Mucosa of descending colon (tissue), 3 donors: Measurements from ENCODE around the gene RCN1. TPM values are rescaled to one million over a fixed set of nuclear protein-coding genes. Genes with fewer than 3 reads are reported as not detected.

Experiments
- ATAC-seq: fragments of 200-7000 bp; cut with Tn5 transposase; one replicate; pipeline ENCODE4 v1.9.1; 2020; ENCODE audit warnings: mild to moderate bottlenecking, moderate library complexity
- DNase-seq, 3 donors: peaks; one replicate each; pipeline ENCODE4 v3.0.0-alpha.2; 2020
- H3K36me3 ChIP-seq: fragments of 200-600 bp; one replicate; pipeline ENCODE4 v1.8.0; 2021; ENCODE audit warnings: low read depth, mild to moderate bottlenecking
- H3K4me1 ChIP-seq: fragments of 200-600 bp; one replicate; pipeline ENCODE4 v1.8.0; 2021; ENCODE audit warnings: low read depth, mild to moderate bottlenecking
- H3K4me3 ChIP-seq: fragments of 200-600 bp; one replicate; pipeline ENCODE4 v1.8.0; 2021; ENCODE audit warnings: mild to moderate bottlenecking
- H3K9me3 ChIP-seq: fragments of 200-600 bp; one replicate; pipeline ENCODE4 v1.8.0; 2021; ENCODE audit warnings: mild to moderate bottlenecking
- intact Hi-C, 2 donors: fragments of 100-400 bp; cut with DNase I in 1 of 2; cut with micrococcal nuclease in 1 of 2; formaldehyde crosslinking; loops; one replicate each; pipeline versions ENCODE4 v1.11.0 to v1.11.1; 2022; cut with DNase I, micrococcal nuclease
- total RNA-seq, 3 donors: library from RNA; stranded (reverse); fragmentation: NEBNext Ultra II Directional in 2 of 3; extraction: Animal tissue kit (Norgen Biotek cat#: 25700) in 2 of 3; gene quantifications; one replicate each; pipeline versions ENCODE4 v1.2.1 to v1.2.4, GENCODE V29; 2021 to 2023
- TF ChIP-seq, protein P1 (sequence below): fragments of 200-600 bp; IDR thresholded peaks from one replicate; pipeline ENCODE4 v1.8.0; 2022; ENCODE audit warnings: antibody characterized with exemption, mild to moderate bottlenecking
- donor health status: DM: no; HTN: no; CAD: no; lungs with moderate emphysema.
- donor health status: DM: no; HTN: no; CAD: no.
- donor health status: DM: no; HTN: yes; CAD: no.

RCN1 gene
- total RNA-seq, 3 donors from 2014 or later = 34.2 to 46.4 (median 40.1) TPM

DNA sequence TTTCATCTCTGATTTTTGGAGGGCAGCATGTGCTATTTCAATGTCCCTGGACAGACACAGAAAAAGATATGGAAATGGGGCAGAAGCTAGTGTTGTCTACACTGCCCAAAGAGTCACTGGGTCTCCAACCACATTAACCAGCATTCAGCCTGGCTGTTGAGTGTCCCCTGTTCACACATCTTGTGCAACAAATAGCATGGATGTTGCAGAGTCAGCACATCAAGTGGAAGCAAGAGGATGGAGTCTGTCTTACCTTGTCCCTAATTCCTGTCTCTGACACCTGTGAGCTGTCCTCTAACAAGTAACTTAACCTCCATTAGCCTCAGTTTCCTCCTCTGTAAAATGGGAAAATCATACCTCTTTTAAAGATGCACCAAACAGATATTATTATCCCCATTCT is 60.2 kb downstream of the RCN1 start:
- no peak for ATAC-seq
- TF ChIP-seq, protein P1, sequence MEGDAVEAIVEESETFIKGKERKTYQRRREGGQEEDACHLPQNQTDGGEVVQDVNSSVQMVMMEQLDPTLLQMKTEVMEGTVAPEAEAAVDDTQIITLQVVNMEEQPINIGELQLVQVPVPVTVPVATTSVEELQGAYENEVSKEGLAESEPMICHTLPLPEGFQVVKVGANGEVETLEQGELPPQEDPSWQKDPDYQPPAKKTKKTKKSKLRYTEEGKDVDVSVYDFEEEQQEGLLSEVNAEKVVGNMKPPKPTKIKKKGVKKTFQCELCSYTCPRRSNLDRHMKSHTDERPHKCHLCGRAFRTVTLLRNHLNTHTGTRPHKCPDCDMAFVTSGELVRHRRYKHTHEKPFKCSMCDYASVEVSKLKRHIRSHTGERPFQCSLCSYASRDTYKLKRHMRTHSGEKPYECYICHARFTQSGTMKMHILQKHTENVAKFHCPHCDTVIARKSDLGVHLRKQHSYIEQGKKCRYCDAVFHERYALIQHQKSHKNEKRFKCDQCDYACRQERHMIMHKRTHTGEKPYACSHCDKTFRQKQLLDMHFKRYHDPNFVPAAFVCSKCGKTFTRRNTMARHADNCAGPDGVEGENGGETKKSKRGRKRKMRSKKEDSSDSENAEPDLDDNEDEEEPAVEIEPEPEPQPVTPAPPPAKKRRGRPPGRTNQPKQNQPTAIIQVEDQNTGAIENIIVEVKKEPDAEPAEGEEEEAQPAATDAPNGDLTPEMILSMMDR = no peak
- intact Hi-C loops = no loop called here

DNA sequence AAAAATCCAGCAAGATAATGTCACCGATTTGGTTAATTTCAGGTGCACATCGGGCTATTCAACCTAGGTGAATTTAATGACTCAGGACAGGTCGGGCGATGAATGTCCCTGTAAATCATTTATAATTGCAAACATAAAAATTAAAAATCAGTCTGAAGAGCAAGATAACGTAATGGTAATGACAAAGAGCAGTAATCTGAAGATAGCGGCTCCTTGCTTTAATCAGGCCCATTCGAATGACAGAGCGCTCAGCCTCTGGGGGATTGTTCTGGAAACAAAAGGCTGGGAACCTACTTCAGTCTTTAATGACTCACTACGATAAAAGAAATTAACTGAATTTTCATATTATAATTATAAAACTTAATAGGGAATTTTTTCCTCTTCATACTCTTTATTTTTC is 61.3 kb downstream of the RCN1 start:
- Histone ChIP-seq H3K9me3 (no peaks in the 10 kb centered on the region), H3K4me1 (no peaks in the 10 kb centered on the region), H3K36me3 (no peaks in the 10 kb centered on the region), H3K4me3 (no peak overlapping the region)
- TF ChIP-seq, protein P1 = no peak
- intact Hi-C loops = no loop called here
- ATAC-seq (no peak), DNase-seq (no peak)

More for the DNA sequence above, 60.2 kb downstream of the RCN1 start:
- Histone ChIP-seq H3K36me3 (no peaks in the 10 kb centered on the region), H3K9me3 (no peaks in the 10 kb centered on the region), H3K4me1 (no peaks in the 10 kb centered on the region), H3K4me3 (no peak overlapping the region)
- no peak for DNase-seq

DNA sequence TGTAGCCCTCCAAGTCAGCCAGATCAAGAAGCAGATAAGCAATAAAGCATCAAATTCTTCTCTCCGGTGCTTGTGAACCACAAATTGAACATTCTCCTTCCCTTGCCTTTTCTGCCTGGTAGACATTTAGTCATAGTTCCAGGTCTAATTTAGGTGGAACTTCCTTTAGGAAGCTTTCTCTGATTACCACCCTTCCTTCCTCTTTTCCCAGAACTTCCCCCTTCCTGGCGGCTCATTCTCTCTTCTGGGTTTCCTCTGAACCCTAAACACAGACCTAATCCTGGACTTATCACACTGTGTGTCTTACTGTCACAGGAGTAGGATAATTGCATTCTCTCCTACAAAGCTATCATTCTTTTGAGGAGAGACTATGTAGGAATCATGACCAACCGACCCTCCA is 61.9 kb downstream of the RCN1 start:
- TF ChIP-seq, protein P1 = no peak
- Histone ChIP-seq H3K36me3 (no peaks in the 10 kb centered on the region), H3K4me3 (no peak overlapping the region), H3K9me3 (no peaks in the 10 kb centered on the region), H3K4me1 (no peaks in the 10 kb centered on the region)
- DNase-seq (no peak), ATAC-seq (no peak)
- intact Hi-C loops = no loop called here

DNA sequence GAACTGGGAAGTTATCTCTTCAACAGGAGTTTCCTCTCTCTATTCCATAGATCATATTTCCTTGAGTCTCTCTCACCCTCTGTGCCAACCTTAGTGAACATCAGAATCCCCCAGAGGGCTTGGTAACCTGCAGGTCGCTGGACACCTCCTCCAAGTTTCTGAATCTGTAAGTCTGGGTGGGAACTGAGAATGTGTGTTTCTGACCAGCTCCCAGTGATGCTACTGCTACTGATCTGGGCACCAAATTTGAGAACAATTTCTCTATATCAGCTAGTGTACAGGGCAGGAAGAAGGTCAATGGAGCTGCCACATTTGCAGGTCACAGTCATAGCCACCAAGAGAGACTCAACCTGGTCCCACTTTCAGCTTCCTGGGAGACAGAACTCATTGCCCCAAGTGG is 62.9 kb downstream of the RCN1 start:
- Histone ChIP-seq H3K4me1 (no peaks in the 10 kb centered on the region), H3K9me3 (no peaks in the 10 kb centered on the region), H3K4me3 (no peak overlapping the region), H3K36me3 (no peaks in the 10 kb centered on the region)
- TF ChIP-seq, protein P1 = no peak
- intact Hi-C loops = no loop called here
- DNase-seq = no peak
- ATAC-seq = no peak

DNA sequence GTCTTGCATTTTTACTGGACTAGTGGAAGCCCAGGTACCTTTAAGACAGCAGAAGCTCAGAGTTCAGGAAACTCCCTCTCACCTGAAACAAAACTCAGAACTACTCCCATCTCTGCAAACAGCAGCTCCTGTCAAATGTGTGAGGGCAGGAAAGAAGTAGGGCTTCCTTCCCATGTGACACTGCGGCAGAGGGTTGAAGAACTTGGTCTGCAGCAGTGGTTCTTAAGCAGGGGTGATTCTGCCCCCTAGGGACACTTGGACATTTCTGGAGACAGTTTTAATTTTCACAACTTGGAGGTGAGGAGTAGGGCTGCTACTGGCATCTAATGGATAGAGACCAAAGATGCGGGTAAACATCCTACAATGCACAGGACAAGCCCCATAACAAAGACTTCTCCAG is 63.4 kb downstream of the RCN1 start:
- no peak overlapping the region for H3K4me3 ChIP-seq
- no peaks in the 10 kb centered on the region for H3K36me3 ChIP-seq
- no peaks in the 10 kb centered on the region for H3K9me3 ChIP-seq
- TF ChIP-seq, protein P1 = no peak
- intact Hi-C loops = no loop called here
- no peaks in the 10 kb centered on the region for H3K4me1 ChIP-seq
- DNase-seq = no peak
- no peak for ATAC-seq
